Stimulated activated CD8-positive, alpha-beta memory T cell treated with anti-CD3 and anti-CD28 coated beads, Interleukin-12 subunit alpha, Interleukin-12 subunit beta, amount 100 ng/mL, for 24 hours (primary cell): ENCODE results near the gene CLEC12A.

ENCODE experiments used
- DNase-seq: peaks from one replicate; pipeline ENCODE4 v3.0.0-alpha.2; 2020; ENCODE audit errors: extremely low read depth

CLEC12A gene

GRCh38 chr12:10033783-10034545 is 62.8 kb downstream of the CLEC12A start:
- no peak for DNase-seq
